Neural progenitor cell (in vitro differentiated cells): ENCODE data around the gene PRKCA. TPM values are rescaled to one million over a fixed set of nuclear protein-coding genes. Genes with fewer than 3 reads are reported as not detected.

ENCODE experiments used
- DNase-seq: peaks from one replicate; pipeline ENCODE4 v3.0.0-alpha.2; 2016; ENCODE audit warnings: low spot score
- H2AFZ ChIP-seq: fragments of 200-600 bp; sonication (generic); replicated peaks from 2 replicates; pipeline ENCODE4 v1.6.1; 2016; ENCODE audit warnings: antibody characterized with exemption
- H3F3A ChIP-seq: fragments of 200-600 bp; sonication (generic); 2 replicates; pipeline ENCODE4 v1.6.1; 2016; ENCODE audit warnings: antibody characterized with exemption, low read depth
- H3K27ac ChIP-seq: fragments of 200-600 bp; sonication (generic); 2 replicates; pipeline ENCODE4 v1.5.1; 2016; ENCODE audit warnings: mild to moderate bottlenecking
- H3K27me3 ChIP-seq: fragments of 200-600 bp; sonication (generic); 2 replicates; pipeline ENCODE4 v1.6.1; 2016; ENCODE audit warnings: mild to moderate bottlenecking, moderate library complexity
- H3K36me3 ChIP-seq: fragments of 200-600 bp; sonication (generic); 2 replicates; pipeline ENCODE4 v1.5.1; 2016
- H3K4me1 ChIP-seq: fragments of 200-600 bp; sonication (generic); 2 replicates; pipeline ENCODE4 v1.6.1; 2016; ENCODE audit warnings: mixed run types
- H3K4me2 ChIP-seq: fragments of 200-600 bp; sonication (generic); 2 replicates; pipeline ENCODE4 v1.6.1; 2016
- H3K4me3 ChIP-seq: fragments of 200-600 bp; sonication (generic); 2 replicates; pipeline ENCODE4 v1.5.1; 2016
- H3K79me2 ChIP-seq: fragments of 200-600 bp; sonication (generic); 2 replicates; pipeline ENCODE4 v1.6.1; 2016; ENCODE audit warnings: low read depth
- H3K9ac ChIP-seq: fragments of 200-600 bp; sonication (generic); 2 replicates; pipeline ENCODE4 v1.6.1; 2016
- H3K9me3 ChIP-seq: fragments of 200-600 bp; sonication (generic); 2 replicates; pipeline ENCODE4 v1.5.1; 2016; ENCODE audit warnings: low read depth
- H4K20me1 ChIP-seq: fragments of 200-600 bp; sonication (generic); 2 replicates; pipeline ENCODE4 v1.6.1; 2016; ENCODE audit warnings: low read depth
- H3K27ac Mint-ChIP-seq: 3 replicates; pipeline ENCODE4 v1.8.0; 2021; ENCODE audit warnings: mixed read lengths
- H3K27me3 Mint-ChIP-seq: 2 replicates; pipeline ENCODE4 v1.8.0; 2022; ENCODE audit warnings: low read depth, mild to moderate bottlenecking, inconsistent platforms, moderate library complexity, mixed read lengths; ENCODE audit not compliant: insufficient read depth
- H3K36me3 Mint-ChIP-seq: 3 replicates; pipeline ENCODE4 v1.8.0; 2021; ENCODE audit warnings: mixed read lengths
- H3K4me1 Mint-ChIP-seq: 3 replicates; pipeline ENCODE4 v1.8.0; 2021; ENCODE audit warnings: mixed read lengths
- H3K4me3 Mint-ChIP-seq: 3 replicates; pipeline ENCODE4 v1.8.0; 2021; ENCODE audit warnings: mild to moderate bottlenecking, moderate library complexity, mixed read lengths
- H3K9me3 Mint-ChIP-seq: 3 replicates; pipeline ENCODE4 v1.8.0; 2020; ENCODE audit warnings: mixed read lengths
- CTCF ChIP-seq: fragments of 200-600 bp; sonication (generic); IDR thresholded peaks from 2 replicates; pipeline ENCODE4 v1.5.1; 2017; ENCODE audit warnings: antibody characterized with exemption, mild to moderate bottlenecking
- EZH2 ChIP-seq: fragments of 200-600 bp; sonication (generic); IDR thresholded peaks from 2 replicates; pipeline ENCODE4 v1.6.1; 2017; ENCODE audit warnings: antibody characterized with exemption, mild to moderate bottlenecking, moderate library complexity
- EZH2phosphoT487 ChIP-seq: fragments of 200-600 bp; sonication (generic); IDR thresholded peaks from 2 replicates; pipeline ENCODE4 v1.6.1; 2017; ENCODE audit warnings: antibody characterized with exemption
- total RNA-seq: library from RNA; depleted of rRNA; stranded (reverse); fragments of >200 nt; gene quantifications from 2 replicates; pipeline ENCODE4 v1.2.3, GENCODE V29; 2015; ENCODE audit warnings: low replicate concordance

PRKCA gene
- total RNA-seq, 1 donor from 2014 or later, result 2.1 TPM

GRCh38 chr17:66415366-66416206 is 113.2 kb downstream of the PRKCA start:
- H3K9me3 Mint-ChIP-seq, result no peaks in the 10 kb centered on the region
- peaks cover 12% of the 10 kb centered on the region for H3K4me1 ChIP-seq
- no peaks in the 10 kb centered on the region for H3F3A ChIP-seq
- TF ChIP-seq EZH2phosphoT487, result no peak
- no peak for TF ChIP-seq EZH2
- no peak for TF ChIP-seq CTCF
- peak overlapping the region; percentile 48 for H3K27ac Mint-ChIP-seq
- no peaks in the 10 kb centered on the region for H4K20me1 ChIP-seq
- no peak overlapping the region for H2AFZ ChIP-seq
- H3K27ac ChIP-seq, result no peak overlapping the region
- H3K4me2 ChIP-seq, result peak overlapping the region; percentile 54
- H3K4me3 ChIP-seq, result no peak overlapping the region
- no peak overlapping the region for H3K9ac ChIP-seq
- no peak for DNase-seq
- H3K4me3 Mint-ChIP-seq, result no peak overlapping the region
- no peaks in the 10 kb centered on the region for H3K36me3 ChIP-seq
- H3K9me3 ChIP-seq, result no peaks in the 10 kb centered on the region
- H3K36me3 Mint-ChIP-seq, result no peaks in the 10 kb centered on the region
- peaks cover 53% of the 10 kb centered on the region for H3K4me1 Mint-ChIP-seq
- H3K27me3 ChIP-seq, result no peaks in the 10 kb centered on the region
- no peaks in the 10 kb centered on the region for H3K79me2 ChIP-seq
- peaks cover 2% of the 10 kb centered on the region for H3K27me3 Mint-ChIP-seq

GRCh38 chr17:66416207-66416940 is 114.0 kb downstream of the PRKCA start:
- no peaks in the 10 kb centered on the region for H3K36me3 ChIP-seq
- H3K4me1 ChIP-seq, result peaks cover 12% of the 10 kb centered on the region
- Mint-ChIP-seq H3K4me3 (peak overlapping the region; percentile 46), H3K4me1 (peaks cover 58% of the 10 kb centered on the region), H3K27me3 (peaks cover 4% of the 10 kb centered on the region), H3K27ac (peak overlapping the region; percentile 29), H3K9me3 (no peaks in the 10 kb centered on the region), H3K36me3 (no peaks in the 10 kb centered on the region)
- peak; percentile 39 for DNase-seq
- H3K9me3 ChIP-seq, result no peaks in the 10 kb centered on the region
- H3K4me2 ChIP-seq, result peak overlapping the region; percentile 54
- no peaks in the 10 kb centered on the region for H3K27me3 ChIP-seq
- TF ChIP-seq EZH2 (no peak), EZH2phosphoT487 (no peak), CTCF (no peak)
- no peak overlapping the region for H2AFZ ChIP-seq
- H3K27ac ChIP-seq, result no peak overlapping the region
- no peak overlapping the region for H3K4me3 ChIP-seq
- H3F3A ChIP-seq, result no peaks in the 10 kb centered on the region
- no peaks in the 10 kb centered on the region for H3K79me2 ChIP-seq
- no peak overlapping the region for H3K9ac ChIP-seq
- no peaks in the 10 kb centered on the region for H4K20me1 ChIP-seq

GRCh38 chr17:66417300-66417719 is 114.9 kb downstream of the PRKCA start:
- Histone ChIP-seq H3K9ac (no peak overlapping the region), H3K4me3 (no peak overlapping the region), H3K4me2 (no peak overlapping the region), H4K20me1 (no peaks in the 10 kb centered on the region), H3K79me2 (no peaks in the 10 kb centered on the region), H3K27me3 (no peaks in the 10 kb centered on the region), H3K36me3 (no peaks in the 10 kb centered on the region), H3F3A (no peaks in the 10 kb centered on the region), H3K9me3 (no peaks in the 10 kb centered on the region), H2AFZ (no peak overlapping the region), H3K4me1 (peaks cover 12% of the 10 kb centered on the region), H3K27ac (no peak overlapping the region)
- Mint-ChIP-seq H3K27ac (no peak overlapping the region), H3K4me3 (no peak overlapping the region), H3K36me3 (no peaks in the 10 kb centered on the region), H3K9me3 (no peaks in the 10 kb centered on the region), H3K27me3 (peaks cover 4% of the 10 kb centered on the region), H3K4me1 (peaks cover 59% of the 10 kb centered on the region)
- no peak for DNase-seq
- TF ChIP-seq CTCF (no peak), EZH2phosphoT487 (no peak), EZH2 (no peak)
